Right forelimb (tissue), 1 donor: ENCODE results near the gene ECEL1.
A peak's percentile ranks its signal among the peaks of the same experiment; 100 is the strongest.
"Not testable (repeated sequence)": the region's sequence is repeated elsewhere in the genome, so short reads cannot be mapped to it uniquely, and the experiment has no call there.

Experiments
- DNase-seq: peaks from one replicate; pipeline ENCODE4 v3.0.0-alpha.2; 2018

Gene ECEL1

GRCh38 chr2:232440220-232441018 is 47.2 kb downstream of the ECEL1 start:
- DNase-seq, result peak; percentile 91

GRCh38 chr2:232439758-232440135 is 47.9 kb downstream of the ECEL1 start:
- no peak for DNase-seq

- no peak for DNase-seq
These were observed 48.5 kb downstream of the ECEL1 start for GRCh38 chr2:232438951-232439757.

GRCh38 chr2:232438091-232438490 is 49.5 kb downstream of the ECEL1 start:
- no peak for DNase-seq

- DNase-seq, result no peak
These were observed 50.5 kb downstream of the ECEL1 start for GRCh38 chr2:232437195-232437571.

- DNase-seq, result no peak
These were observed 51.0 kb downstream of the ECEL1 start for GRCh38 chr2:232436381-232437194.

GRCh38 chr2:232435805-232436204 is 51.8 kb downstream of the ECEL1 start:
- no peak for DNase-seq

GRCh38 chr2:232435375-232435648 is 52.3 kb downstream of the ECEL1 start:
- DNase-seq, result no peak

- DNase-seq, result no peak
These were observed 52.9 kb downstream of the ECEL1 start for GRCh38 chr2:232434563-232435374.

GRCh38 chr2:232434091-232434490 is 53.5 kb downstream of the ECEL1 start:
- DNase-seq, result no peak

GRCh38 chr2:232433622-232434021 is 54.0 kb downstream of the ECEL1 start:
- not testable (repeated sequence) for DNase-seq

GRCh38 chr2:232432598-232433184 is 54.9 kb downstream of the ECEL1 start:
- no peak for DNase-seq

- DNase-seq, result no peak
These were observed 55.7 kb downstream of the ECEL1 start for GRCh38 chr2:232431705-232432590.
